Measurements from ENCODE around the gene PFKFB2.

DNA sequence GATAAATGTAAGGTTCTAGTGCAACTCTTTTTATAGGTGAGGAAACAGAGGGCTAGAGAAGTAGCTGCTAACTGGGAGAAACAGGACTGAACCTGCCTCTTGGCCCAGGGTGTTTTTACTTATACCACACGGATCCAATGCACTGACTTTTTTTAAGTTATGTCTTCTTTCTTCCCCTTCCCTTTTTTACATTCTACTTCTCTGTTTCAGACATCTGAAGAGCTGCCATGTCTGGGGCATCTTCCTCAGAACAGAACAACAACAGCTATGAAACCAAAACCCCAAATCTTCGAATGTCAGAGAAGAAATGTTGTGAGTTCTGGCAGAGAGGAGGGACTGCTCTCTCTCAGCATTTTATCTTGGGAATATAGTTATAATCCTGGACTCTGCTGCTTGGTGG is 1.4 kb downstream of the PFKFB2 start:
- TF ChIP-seq CTCF (IDR thresholded peaks at IDR 0.05 in 8 of 11, conservative IDR thresholded peaks at IDR 0.05 in 3 of 11): no peak
- TF ChIP-seq POLR2A (IDR thresholded peaks at IDR 0.05): no peak
- no peak for TF ChIP-seq POLR2AphosphoS5 (IDR thresholded peaks at IDR 0.05)

Measured in spleen (tissue), 7 donors.